ENCODE results near the gene HOXA6. TPM values are rescaled to one million over a fixed set of nuclear protein-coding genes. Genes with fewer than 3 reads are reported as not detected.

HOXA6 gene
- total RNA-seq, 1 donor: 11.2 TPM

DNA sequence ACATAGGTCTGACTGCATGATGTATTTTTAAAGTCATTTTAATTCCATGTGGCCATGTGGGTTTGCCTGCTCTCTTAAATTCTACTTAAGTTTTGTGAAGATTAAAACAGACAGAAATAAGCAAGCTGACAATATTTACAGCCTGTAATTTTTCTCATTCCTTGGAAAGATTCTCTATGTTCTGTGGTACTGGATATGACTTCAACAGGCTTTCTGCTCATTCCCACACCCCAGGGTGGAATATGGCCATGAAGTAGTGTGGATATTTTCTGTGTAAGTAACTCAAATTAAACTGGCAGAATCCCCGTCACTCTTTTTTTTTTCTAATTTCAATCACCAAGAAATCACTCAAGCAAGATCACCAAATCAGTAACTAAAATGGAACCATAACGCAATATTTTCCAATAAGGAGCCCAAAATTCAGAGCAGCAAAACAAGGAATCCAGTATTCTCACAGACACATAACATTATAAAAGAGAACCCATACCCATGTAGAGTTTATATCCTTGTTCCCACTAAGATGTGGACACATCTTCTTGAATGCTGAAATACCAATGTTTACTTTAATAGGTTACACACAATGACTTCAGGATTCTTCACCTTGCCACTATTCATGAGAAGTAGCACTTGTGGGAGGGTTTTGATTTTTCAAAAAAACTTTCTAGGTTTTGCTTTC is 9.8 kb downstream of the HOXA6 start:
- DNase-seq (ENCODE audit: low read depth): no peak
- no peak for TF ChIP-seq CTCF (IDR thresholded peaks at IDR 0.05; ENCODE audit: insufficient read depth, low read depth, low read length)
- H3K4me3 ChIP-seq (ENCODE audit: low read depth, low read length): no peak overlapping the region

- no peak overlapping the region for H3K4me3 ChIP-seq (ENCODE audit: low read depth, low read length)
- DNase-seq (ENCODE audit: low read depth): peak; percentile 91
- no peak for TF ChIP-seq CTCF (IDR thresholded peaks at IDR 0.05; ENCODE audit: insufficient read depth, low read depth, low read length)
These were observed 13.2 kb downstream of the HOXA6 start for GRCh38 chr7:27134392-27134791.

- DNase-seq (ENCODE audit: low read depth): no peak
- H3K4me3 ChIP-seq (ENCODE audit: low read depth, low read length): no peak overlapping the region
- no peak for TF ChIP-seq CTCF (IDR thresholded peaks at IDR 0.05; ENCODE audit: insufficient read depth, low read depth, low read length)
These were observed 14.0 kb downstream of the HOXA6 start for GRCh38 chr7:27133409-27134231.

- no peak for DNase-seq (ENCODE audit: low read depth)
These were observed 14.6 kb downstream of the HOXA6 start for GRCh38 chr7:27132978-27133377.

GRCh38 chr7:27132214-27132613 is 15.4 kb downstream of the HOXA6 start:
- DNase-seq (ENCODE audit: low read depth): no peak

More at GRCh38 chr7:27132978-27133377, 14.6 kb downstream of the HOXA6 start:
- no peak overlapping the region for H3K4me3 ChIP-seq (ENCODE audit: low read depth, low read length)
- TF ChIP-seq CTCF (IDR thresholded peaks at IDR 0.05; ENCODE audit: insufficient read depth, low read depth, low read length): no peak

GRCh38 chr7:27131390-27131819 is 16.2 kb downstream of the HOXA6 start:
- DNase-seq (ENCODE audit: low read depth): no peak
- H3K4me3 ChIP-seq (ENCODE audit: low read depth, low read length): peak overlapping the region; percentile 63
- TF ChIP-seq CTCF (IDR thresholded peaks at IDR 0.05; ENCODE audit: insufficient read depth, low read depth, low read length): no peak

More at GRCh38 chr7:27132214-27132613, 15.4 kb downstream of the HOXA6 start:
- H3K4me3 ChIP-seq (ENCODE audit: low read depth, low read length): no peak overlapping the region
- TF ChIP-seq CTCF (IDR thresholded peaks at IDR 0.05; ENCODE audit: insufficient read depth, low read depth, low read length): no peak
